ENCODE measurements around the gene CLP1. TPM values are rescaled to one million over a fixed set of nuclear protein-coding genes. Genes with fewer than 3 reads are reported as not detected.

The CLP1 gene
- polyA plus RNA-seq, 1 donor (not counting 4 experiments of a cell fraction or from before 2014, with no cell fraction given): 25.0 TPM

DNA sequence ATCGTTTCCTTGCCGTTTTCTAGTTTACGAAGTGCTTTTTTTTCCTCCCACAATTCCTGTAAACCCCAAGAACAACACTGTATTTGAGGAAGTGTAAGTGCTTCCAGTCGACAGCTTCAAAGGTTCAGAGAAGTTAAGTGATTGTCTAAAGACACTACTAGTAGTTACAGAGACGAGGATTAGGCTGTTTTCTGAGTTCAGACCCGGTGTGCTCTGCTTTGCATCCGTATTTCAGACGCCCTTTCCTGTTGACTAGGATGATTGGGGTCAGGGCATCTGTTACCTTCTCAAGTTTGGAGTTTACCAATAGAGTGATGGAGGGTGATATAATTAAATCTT is 430 bp downstream of the CLP1 start:
- Histone ChIP-seq H3K27me3 (ENCODE audit: control insufficient read depth, extremely low read depth, insufficient read depth, low read length) (no peaks in the 10 kb centered on the region), H3K36me3 (ENCODE audit: control insufficient read depth in 2 of 2, extremely low read depth in 1 of 2, insufficient read depth in 2 of 2, low read length in 2 of 2) (peaks cover 7% of the 10 kb centered on the region in 2 experiments), H4K20me1 (ENCODE audit: control insufficient read depth, extremely low read depth, insufficient read depth, low read length) (no peaks in the 10 kb centered on the region), H3K4me3 (ENCODE audit: control insufficient read depth in 2 of 3, extremely low read depth in 1 of 3, insufficient read depth in 2 of 3, low read depth in 1 of 3, low read length in 3 of 3) (peak overlapping the region; percentile 50 to 95 (median 87)), H3K9ac (ENCODE audit: control insufficient read depth, extremely low read depth, insufficient read depth, low read length) (peak overlapping the region; percentile 80), H3K4me2 (ENCODE audit: control insufficient read depth, extremely low read depth, insufficient read depth, low read depth, low read length) (peak overlapping the region; percentile 68), H3K79me2 (ENCODE audit: control insufficient read depth, insufficient read depth, low read length) (peaks cover 30% of the 10 kb centered on the region), H3K9me1 (ENCODE audit: control insufficient read depth, extremely low read depth, insufficient read depth, low read length) (no peaks in the 10 kb centered on the region), H2AFZ (ENCODE audit: control insufficient read depth, low read length) (peak overlapping the region; percentile 78), H3K27ac (ENCODE audit: control insufficient read depth, insufficient read depth, low read length) (peak overlapping the region; percentile 79), H3K4me1 (ENCODE audit: control insufficient read depth, extremely low read depth, insufficient read depth, low read length) (peaks cover 5% of the 10 kb centered on the region), H3K9me3 (ENCODE audit: control insufficient read depth, low read depth, low read length) (no peaks in the 10 kb centered on the region)
- DNase-seq (ENCODE audit: low read depth, low spot score) (no peak), FAIRE-seq (no peak)
- dilution Hi-C loops (cut with MboI; ENCODE audit: extremely low pct_ligation_motif_present, low sequenced_read_pairs): no loop called here
- TF ChIP-seq, protein P1, sequence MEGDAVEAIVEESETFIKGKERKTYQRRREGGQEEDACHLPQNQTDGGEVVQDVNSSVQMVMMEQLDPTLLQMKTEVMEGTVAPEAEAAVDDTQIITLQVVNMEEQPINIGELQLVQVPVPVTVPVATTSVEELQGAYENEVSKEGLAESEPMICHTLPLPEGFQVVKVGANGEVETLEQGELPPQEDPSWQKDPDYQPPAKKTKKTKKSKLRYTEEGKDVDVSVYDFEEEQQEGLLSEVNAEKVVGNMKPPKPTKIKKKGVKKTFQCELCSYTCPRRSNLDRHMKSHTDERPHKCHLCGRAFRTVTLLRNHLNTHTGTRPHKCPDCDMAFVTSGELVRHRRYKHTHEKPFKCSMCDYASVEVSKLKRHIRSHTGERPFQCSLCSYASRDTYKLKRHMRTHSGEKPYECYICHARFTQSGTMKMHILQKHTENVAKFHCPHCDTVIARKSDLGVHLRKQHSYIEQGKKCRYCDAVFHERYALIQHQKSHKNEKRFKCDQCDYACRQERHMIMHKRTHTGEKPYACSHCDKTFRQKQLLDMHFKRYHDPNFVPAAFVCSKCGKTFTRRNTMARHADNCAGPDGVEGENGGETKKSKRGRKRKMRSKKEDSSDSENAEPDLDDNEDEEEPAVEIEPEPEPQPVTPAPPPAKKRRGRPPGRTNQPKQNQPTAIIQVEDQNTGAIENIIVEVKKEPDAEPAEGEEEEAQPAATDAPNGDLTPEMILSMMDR (optimal IDR thresholded peaks at IDR 0.05 in 1 of 3, IDR thresholded peaks at IDR 0.05 in 1 of 3, conservative IDR thresholded peaks at IDR 0.05 in 1 of 3; ENCODE audit: extremely low read depth in 1 of 3, insufficient read depth in 2 of 3, low read length in 3 of 3): no peak
- TF ChIP-seq EZH2 (IDR thresholded peaks at IDR 0.05; ENCODE audit: low read length): no peak

GRCh38 chr11:57659669-57660068 is 2.1 kb downstream of the CLP1 start:
- Histone ChIP-seq H3K27ac (ENCODE audit: control insufficient read depth, insufficient read depth, low read length) (no peak overlapping the region), H3K4me3 (ENCODE audit: control insufficient read depth in 2 of 3, extremely low read depth in 1 of 3, insufficient read depth in 2 of 3, low read depth in 1 of 3, low read length in 3 of 3) (no peak overlapping the region), H3K27me3 (ENCODE audit: control insufficient read depth, extremely low read depth, insufficient read depth, low read length) (no peaks in the 10 kb centered on the region), H3K9me1 (ENCODE audit: control insufficient read depth, extremely low read depth, insufficient read depth, low read length) (no peaks in the 10 kb centered on the region), H3K9ac (ENCODE audit: control insufficient read depth, extremely low read depth, insufficient read depth, low read length) (no peak overlapping the region), H3K36me3 (ENCODE audit: control insufficient read depth in 2 of 2, extremely low read depth in 1 of 2, insufficient read depth in 2 of 2, low read length in 2 of 2) (peaks cover 7% of the 10 kb centered on the region in 2 experiments), H4K20me1 (ENCODE audit: control insufficient read depth, extremely low read depth, insufficient read depth, low read length) (no peaks in the 10 kb centered on the region), H3K9me3 (ENCODE audit: control insufficient read depth, low read depth, low read length) (no peaks in the 10 kb centered on the region), H3K79me2 (ENCODE audit: control insufficient read depth, insufficient read depth, low read length) (peaks cover 30% of the 10 kb centered on the region), H3K4me1 (ENCODE audit: control insufficient read depth, extremely low read depth, insufficient read depth, low read length) (peaks cover 5% of the 10 kb centered on the region), H3K4me2 (ENCODE audit: control insufficient read depth, extremely low read depth, insufficient read depth, low read depth, low read length) (no peak overlapping the region), H2AFZ (ENCODE audit: control insufficient read depth, low read length) (no peak overlapping the region)
- dilution Hi-C loops (cut with MboI; ENCODE audit: extremely low pct_ligation_motif_present, low sequenced_read_pairs): no loop called here
- no peak for FAIRE-seq
- no peak for TF ChIP-seq EZH2 (IDR thresholded peaks at IDR 0.05; ENCODE audit: low read length)
- TF ChIP-seq, protein P1 (optimal IDR thresholded peaks at IDR 0.05 in 1 of 3, IDR thresholded peaks at IDR 0.05 in 1 of 3, conservative IDR thresholded peaks at IDR 0.05 in 1 of 3; ENCODE audit: extremely low read depth in 1 of 3, insufficient read depth in 2 of 3, low read length in 3 of 3): no peak
- DNase-seq (ENCODE audit: low read depth, low spot score): no peak
